WERI-Rb-1 (cell line): ENCODE measurements around the gene ERGIC1.
A peak's percentile ranks its signal among the peaks of the same experiment; 100 is the strongest.

Experiments
- DNase-seq: peaks from one replicate; pipeline ENCODE4 v3.0.0-alpha.2; 2020
- H3K27ac ChIP-seq: fragments of 250-450 bp; sonication (Bioruptor Pico); 2 replicates; pipeline ENCODE4 v1.5.1; 2020; ENCODE audit warnings: mild to moderate bottlenecking, moderate library complexity
- H3K27me3 ChIP-seq: fragments of 250-450 bp; sonication (Bioruptor Pico); 2 replicates; pipeline ENCODE4 v1.5.1; 2021; ENCODE audit warnings: mild to moderate bottlenecking, low read depth, moderate library complexity; ENCODE audit not compliant: insufficient read depth, severe bottlenecking
- H3K36me3 ChIP-seq: fragments of 250-450 bp; sonication (Bioruptor Pico); 2 replicates; pipeline ENCODE4 v1.5.1; 2020; ENCODE audit warnings: mild to moderate bottlenecking, moderate library complexity
- H3K4me3 ChIP-seq: 2 replicates; pipeline ENCODE4 v1.5.1; 2011; ENCODE audit warnings: low read depth, mild to moderate bottlenecking, control low read depth, low read length
- H3K9me3 ChIP-seq: fragments of 250-450 bp; sonication (Bioruptor Pico); 2 replicates; pipeline ENCODE4 v1.5.1; 2021; ENCODE audit warnings: mild to moderate bottlenecking, moderate library complexity; ENCODE audit not compliant: severe bottlenecking
- TF ChIP-seq, protein P1 (sequence below): IDR thresholded peaks from 2 replicates; pipeline ENCODE4 v1.5.1; 2011; ENCODE audit warnings: low read depth, mild to moderate bottlenecking, control low read depth, inconsistent platforms, low read length

The ERGIC1 gene

DNA sequence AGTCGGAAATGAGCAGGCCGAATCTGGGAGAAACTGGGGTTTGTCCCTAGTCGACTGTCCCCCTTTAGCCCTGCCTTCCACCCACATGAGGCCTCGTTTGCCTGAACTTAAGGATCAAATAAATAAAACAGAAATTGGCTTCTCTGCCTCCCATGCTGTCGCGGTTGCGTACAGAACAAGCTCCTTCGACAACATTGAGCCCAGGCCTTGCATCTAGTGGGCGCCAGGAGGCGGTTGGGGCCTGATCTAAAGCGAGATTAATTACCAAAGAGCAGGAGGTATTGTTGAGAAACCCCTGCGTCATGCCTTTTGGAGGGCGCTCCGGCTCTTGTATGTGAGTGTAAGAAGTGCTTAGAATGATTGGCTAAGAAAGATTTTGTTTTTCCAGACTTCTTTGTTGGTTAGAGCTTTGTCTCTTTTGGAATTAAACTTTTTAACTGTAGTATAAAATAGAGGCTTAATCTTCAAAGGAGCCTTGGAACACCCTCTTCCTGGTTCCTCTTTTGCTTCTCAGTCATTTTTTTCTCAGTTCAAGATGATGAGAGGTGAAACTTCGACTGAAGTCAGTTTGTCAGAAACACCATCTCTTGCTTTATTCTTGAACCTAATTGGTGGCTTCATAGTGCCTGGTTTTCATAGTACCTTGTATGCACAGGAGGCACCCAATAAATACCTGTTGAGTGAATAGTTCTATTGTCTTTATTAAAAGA, 150.3 kb downstream of the ERGIC1 start:
- Histone ChIP-seq H3K27ac (peak overlapping the region; percentile 84), H3K27me3 (no peaks in the 10 kb centered on the region), H3K36me3 (peaks cover 36% of the 10 kb centered on the region), H3K9me3 (no peaks in the 10 kb centered on the region), H3K4me3 (peak overlapping the region; percentile 91)
- TF ChIP-seq, protein P1, sequence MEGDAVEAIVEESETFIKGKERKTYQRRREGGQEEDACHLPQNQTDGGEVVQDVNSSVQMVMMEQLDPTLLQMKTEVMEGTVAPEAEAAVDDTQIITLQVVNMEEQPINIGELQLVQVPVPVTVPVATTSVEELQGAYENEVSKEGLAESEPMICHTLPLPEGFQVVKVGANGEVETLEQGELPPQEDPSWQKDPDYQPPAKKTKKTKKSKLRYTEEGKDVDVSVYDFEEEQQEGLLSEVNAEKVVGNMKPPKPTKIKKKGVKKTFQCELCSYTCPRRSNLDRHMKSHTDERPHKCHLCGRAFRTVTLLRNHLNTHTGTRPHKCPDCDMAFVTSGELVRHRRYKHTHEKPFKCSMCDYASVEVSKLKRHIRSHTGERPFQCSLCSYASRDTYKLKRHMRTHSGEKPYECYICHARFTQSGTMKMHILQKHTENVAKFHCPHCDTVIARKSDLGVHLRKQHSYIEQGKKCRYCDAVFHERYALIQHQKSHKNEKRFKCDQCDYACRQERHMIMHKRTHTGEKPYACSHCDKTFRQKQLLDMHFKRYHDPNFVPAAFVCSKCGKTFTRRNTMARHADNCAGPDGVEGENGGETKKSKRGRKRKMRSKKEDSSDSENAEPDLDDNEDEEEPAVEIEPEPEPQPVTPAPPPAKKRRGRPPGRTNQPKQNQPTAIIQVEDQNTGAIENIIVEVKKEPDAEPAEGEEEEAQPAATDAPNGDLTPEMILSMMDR: peak; percentile 58
- DNase-seq: peak; percentile 79

DNA sequence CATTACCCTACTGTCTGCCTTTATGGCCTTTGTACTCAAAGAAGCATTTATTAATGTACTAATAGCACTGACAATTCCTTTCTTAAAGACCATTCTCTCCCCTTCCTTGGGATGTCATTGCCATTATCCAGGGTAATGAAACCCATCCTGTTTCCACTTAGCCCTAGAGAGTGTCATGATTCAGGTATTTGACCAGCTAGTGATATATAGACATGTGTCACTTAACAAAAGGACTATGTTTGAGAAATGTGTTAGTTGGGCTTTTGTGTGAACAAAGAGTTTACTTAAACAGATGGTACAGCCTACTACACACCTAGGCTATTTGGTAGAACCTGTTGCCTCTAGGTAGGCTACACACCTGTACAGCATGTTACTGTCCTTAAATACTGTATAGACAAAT, 151.5 kb downstream of the ERGIC1 start:
- TF ChIP-seq, protein P1: no peak
- no peak overlapping the region for H3K4me3 ChIP-seq
- no peak for DNase-seq
- H3K27ac ChIP-seq: no peak overlapping the region
- no peaks in the 10 kb centered on the region for H3K9me3 ChIP-seq
- H3K36me3 ChIP-seq: peaks cover 36% of the 10 kb centered on the region
- no peaks in the 10 kb centered on the region for H3K27me3 ChIP-seq

DNA sequence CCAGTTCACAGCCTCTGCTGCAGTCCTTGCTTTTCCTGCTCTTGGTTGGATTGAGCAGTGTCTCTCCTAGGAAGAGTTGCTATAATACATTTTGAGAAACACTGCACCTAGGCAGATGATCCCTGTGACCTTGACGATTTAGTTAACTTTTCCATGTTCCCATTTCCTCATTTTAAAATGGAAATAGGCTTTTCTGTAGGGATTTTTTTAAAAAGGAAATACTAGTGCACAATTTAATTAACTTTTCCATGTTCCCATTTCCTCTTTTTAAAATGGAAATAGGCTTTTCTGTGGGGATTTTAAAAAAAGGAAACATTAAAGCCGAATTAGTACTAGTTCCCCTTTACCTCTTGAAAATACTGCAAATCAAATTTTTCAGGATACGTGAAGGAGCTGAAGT, 154.2 kb downstream of the ERGIC1 start:
- Histone ChIP-seq H3K27ac (no peak overlapping the region), H3K36me3 (peaks cover 36% of the 10 kb centered on the region), H3K9me3 (no peaks in the 10 kb centered on the region), H3K27me3 (no peaks in the 10 kb centered on the region), H3K4me3 (no peak overlapping the region)
- DNase-seq: no peak
- TF ChIP-seq, protein P1: no peak

DNA sequence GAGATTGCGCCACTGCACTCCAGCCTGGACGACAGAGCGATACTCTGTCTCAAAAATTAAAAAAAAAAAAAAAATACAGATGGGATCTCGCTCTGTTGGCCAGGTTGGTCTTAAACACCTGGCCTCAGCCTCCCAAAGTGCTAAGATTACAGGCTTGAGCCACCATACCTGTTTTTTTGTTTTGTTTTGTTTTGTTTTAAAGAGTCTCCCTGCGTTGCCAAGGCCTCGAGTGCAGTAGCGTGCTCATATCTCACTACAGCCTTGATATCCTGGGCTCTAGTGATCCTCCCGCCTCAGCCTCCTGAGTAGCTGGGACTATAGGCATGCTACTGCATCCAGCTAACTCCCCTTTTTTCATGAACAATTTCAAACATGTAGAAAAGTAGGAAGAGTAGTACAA, 156.7 kb downstream of the ERGIC1 start:
- Histone ChIP-seq H3K36me3 (peaks cover 43% of the 10 kb centered on the region), H3K27ac (no peak overlapping the region), H3K27me3 (no peaks in the 10 kb centered on the region), H3K4me3 (no peak overlapping the region), H3K9me3 (no peaks in the 10 kb centered on the region)
- no peak for DNase-seq
- TF ChIP-seq, protein P1: no peak

DNA sequence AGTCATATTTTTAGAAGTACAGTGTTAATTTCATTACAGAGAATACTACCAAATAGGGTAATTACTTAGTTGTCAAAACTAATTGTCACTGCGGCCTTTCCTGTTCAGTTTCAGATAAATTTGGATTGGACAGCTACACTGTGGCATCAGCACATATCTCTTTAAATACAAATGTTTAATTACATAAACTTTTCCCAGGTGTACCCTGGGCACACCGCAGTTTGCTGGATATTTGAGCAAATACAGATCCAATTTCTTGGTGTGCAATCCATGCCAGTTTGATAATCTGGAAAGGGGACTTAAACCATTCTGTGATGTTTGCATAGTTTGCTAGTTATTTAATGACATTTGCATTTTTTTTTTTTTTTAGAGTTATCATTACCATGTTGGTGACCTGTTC, 160.4 kb downstream of the ERGIC1 start:
- Histone ChIP-seq H3K4me3 (no peak overlapping the region), H3K27me3 (no peaks in the 10 kb centered on the region), H3K27ac (no peak overlapping the region), H3K9me3 (no peaks in the 10 kb centered on the region), H3K36me3 (peaks cover 23% of the 10 kb centered on the region)
- TF ChIP-seq, protein P1: no peak
- no peak for DNase-seq
